ENCODE results near the gene IDH1.
"Not testable (repeated sequence)": the region's sequence is repeated elsewhere in the genome, so short reads cannot be mapped to it uniquely, and the experiment has no call there.

Gene IDH1

DNA sequence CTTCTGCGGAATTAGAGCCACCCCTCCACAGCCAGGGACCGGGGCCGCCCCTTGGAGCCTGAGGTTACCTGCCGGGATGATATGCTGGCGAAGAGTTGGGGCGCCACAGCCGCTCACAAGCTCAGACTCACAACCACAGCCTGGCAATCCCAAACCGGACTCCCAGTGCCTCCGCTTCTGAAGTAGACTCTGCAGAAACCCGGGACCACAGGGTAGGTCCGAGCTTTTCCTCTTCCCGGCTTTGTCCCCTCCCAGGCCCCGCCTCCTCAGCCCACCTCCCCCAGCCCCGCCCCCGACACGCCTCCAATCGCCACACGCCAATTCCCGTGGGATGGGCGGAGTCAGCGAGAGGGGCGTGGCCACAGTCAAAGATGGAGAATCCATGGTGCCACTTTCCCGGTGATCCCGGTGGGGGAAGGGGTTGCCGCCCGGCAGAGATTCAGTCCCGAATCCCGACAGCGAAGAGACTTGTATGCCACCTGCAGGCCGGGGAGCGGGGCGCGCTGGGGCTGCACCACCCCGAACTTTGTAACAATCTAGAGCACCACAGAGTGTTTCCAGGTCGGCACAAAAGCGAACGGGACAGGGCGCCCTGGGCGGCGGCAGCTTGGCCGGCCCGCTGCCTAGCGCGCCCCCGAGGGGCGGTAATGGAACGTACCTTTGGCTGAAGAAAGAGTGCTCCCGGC is at the start of gene IDH1:
Gene IDH1, minus strand, starts transcription at position 201 of the 686 bp plus-strand sequence. CDS start 3,520 bp downstream, outside the sequence.
- peak; percentile 95 for DNase-seq (ENCODE audit: low spot score)

DNA sequence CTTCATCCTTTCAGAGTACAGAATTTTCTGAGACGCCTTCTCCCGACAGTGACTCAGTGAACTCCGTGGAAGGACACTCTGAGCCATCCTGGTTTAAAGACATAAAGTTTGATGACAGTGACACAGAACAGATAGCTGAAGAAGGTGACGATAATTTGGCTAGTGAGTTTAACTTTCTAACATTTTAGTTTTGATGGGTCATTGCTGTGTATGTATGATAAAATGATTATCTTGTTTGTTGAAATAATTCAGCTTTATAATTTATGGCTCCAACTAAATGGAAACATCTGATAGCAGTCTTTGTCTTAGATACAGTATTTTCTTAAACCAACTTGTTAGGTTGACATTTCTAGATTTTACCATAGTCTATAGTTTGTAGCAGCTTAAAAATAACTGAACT is 49.3 kb upstream of the IDH1 start:
- no peak for DNase-seq (ENCODE audit: low spot score)

DNA sequence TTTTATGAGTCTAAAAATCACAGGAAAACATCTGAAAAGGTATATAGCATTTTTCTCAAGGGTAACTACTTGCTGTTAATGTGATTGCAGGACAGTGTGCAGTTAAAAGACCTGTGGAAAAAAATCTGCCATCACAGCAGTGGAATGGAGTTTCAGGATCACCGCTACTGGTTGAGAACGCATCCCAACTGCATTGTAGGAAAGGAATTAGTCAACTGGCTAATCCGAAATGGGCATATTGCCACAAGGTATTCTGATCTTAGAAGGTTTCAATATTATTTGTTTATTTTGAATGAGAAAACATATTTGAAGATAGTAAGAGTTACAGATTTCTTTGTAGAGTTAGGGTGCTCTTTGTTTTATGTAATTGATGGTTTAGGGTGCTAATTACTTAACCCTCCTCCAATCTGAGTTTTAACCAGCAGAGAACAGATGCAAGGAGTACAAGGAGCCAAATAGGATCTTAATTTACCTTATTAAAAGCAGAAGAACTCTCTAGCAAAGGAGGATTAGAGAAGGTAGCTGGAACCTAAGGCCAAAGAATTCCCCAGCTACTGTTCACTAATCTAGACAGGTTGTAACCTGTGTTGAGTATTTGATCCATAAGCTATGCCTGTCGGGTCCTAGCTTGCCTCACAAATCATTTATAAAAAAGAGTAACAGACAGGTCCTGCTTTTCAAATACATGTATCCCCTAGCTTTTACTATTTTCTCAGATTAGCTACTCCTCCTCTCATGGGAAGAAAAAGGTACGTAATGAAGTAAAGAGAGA is 46.2 kb upstream of the IDH1 start:
- no peak for DNase-seq (ENCODE audit: low spot score)

- no peak for DNase-seq (ENCODE audit: low spot score)
Observed at GRCh38 chr2:208297961-208298360, 43.1 kb upstream of the IDH1 start.

DNA sequence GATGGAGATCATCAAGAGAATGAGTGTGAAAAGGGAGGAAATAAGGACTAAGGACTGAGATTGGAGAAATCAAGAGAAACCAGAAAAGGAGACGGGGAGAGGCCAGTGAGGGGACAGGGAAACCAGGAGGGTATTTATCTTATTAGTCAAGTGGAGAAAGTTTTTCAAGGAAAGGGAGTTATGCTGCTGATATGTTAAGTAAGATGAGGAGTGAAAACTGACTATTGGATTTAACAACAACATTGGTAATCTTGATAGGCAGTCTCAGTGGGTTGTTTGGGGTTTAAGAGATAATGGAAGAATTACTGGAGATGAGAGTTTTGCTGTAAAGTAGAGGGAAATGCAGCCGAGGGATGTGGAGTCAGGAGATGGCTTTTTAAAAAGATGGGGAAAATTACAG is 41.7 kb upstream of the IDH1 start:
- no peak for DNase-seq (ENCODE audit: low spot score)

DNA sequence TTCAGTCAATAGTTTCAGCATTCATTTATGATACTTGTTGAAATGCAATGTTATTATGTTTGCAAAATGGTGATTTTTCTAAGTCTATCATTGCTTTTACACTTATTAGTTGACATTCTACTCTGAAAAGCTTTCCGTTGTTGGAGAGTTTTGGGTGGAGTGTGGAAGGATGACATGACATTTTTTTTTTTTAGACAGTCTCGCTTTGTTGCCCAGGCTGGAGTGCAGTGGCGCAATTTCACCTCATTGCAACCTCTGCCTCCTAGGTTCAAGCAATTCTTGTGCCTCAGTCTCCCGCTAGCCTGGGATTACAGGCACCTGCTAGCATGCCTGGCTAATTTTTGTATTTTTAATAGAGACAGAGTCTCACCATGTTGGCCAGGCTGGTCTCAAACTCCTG is 41.0 kb upstream of the IDH1 start:
- DNase-seq (ENCODE audit: low spot score): no peak

- DNase-seq (ENCODE audit: low spot score): no peak
Observed at GRCh38 chr2:208294482-208295024, 39.7 kb upstream of the IDH1 start.

- DNase-seq (ENCODE audit: low spot score): no peak
Observed at GRCh38 chr2:208285853-208286252, 31.0 kb upstream of the IDH1 start.

- DNase-seq (ENCODE audit: low spot score): no peak
Observed at GRCh38 chr2:208280933-208281332, 26.1 kb upstream of the IDH1 start.

DNA sequence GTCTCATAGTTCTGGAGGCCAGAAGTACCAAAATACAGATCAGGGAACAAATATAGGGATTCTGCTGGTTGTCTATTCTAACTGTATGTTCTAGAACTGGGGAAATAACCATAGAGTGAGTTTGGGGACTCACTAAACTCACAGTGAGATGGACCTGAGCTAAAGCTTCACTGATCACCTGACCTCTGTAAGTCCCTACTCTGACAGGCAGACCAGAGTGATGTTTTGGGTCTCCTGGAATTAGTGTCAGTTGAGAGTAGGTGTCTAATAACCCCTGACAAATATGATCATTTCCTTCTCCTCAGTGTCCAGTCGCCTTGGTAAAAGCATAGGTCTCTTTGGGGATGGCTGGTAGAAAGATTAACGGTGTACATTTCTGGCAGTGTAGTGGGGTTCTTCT is 25.4 kb upstream of the IDH1 start:
- DNase-seq (ENCODE audit: low spot score): no peak

DNA sequence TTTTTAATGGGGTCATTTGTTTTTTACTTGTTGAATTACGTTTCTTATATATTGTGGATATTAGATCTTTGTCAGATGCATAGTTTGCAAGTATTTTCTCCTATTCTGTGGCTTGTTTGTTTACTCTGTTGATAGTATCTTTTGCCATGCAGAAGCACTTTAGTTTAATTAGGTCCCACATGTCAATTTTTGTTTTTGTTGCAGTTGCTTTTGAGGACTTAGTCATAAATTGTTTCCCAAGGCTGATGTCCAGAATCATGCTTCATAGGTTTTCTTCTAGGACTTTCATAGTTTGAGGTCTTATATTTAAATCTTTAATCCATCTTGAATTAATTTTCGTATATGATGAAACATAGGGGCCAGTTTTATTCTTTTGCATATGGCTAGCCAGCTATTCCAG is 24.4 kb upstream of the IDH1 start:
- no peak for DNase-seq (ENCODE audit: low spot score)

DNA sequence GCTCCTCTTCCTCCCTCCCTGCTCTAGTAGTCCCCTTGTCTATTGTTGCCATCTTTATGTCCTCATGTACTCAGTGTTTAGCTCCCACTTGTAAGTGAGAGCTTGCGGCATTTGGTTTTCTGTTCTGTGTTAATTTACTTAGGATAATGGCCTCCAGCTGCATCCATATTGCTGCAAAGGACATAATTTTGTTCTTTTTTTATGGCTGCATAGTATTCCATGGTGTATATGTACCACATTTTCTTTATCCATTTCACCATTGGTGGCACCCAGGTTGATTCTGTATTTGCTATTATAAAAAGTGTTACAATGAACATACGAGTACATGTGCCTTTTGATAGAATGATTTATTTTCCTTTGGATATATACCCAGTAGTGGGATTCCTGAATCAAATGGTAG is 23.7 kb upstream of the IDH1 start:
- DNase-seq (ENCODE audit: low spot score): no peak

GRCh38 chr2:208274748-208275147 is 19.9 kb upstream of the IDH1 start:
- DNase-seq (ENCODE audit: low spot score): no peak

DNA sequence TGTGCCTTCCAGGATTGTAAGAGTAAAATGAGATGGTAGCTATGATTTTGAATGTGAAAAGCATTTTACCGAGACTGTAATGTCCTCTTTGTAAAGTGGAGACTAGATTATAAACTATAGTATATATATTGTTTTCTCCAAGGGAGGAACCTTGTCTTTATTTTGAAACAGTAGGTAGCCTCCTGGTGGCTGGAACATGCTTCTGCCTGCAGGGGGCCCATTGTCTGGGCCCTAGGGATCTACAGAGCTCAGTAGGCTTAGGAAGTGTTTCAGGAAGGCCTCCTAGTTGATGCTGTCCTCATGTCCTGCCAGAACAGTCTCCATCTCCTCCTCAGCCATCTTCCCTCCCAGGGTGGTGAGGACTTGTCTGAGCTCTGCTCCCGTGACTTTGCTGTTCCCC is 14.2 kb upstream of the IDH1 start:
- DNase-seq (ENCODE audit: low spot score): no peak

DNA sequence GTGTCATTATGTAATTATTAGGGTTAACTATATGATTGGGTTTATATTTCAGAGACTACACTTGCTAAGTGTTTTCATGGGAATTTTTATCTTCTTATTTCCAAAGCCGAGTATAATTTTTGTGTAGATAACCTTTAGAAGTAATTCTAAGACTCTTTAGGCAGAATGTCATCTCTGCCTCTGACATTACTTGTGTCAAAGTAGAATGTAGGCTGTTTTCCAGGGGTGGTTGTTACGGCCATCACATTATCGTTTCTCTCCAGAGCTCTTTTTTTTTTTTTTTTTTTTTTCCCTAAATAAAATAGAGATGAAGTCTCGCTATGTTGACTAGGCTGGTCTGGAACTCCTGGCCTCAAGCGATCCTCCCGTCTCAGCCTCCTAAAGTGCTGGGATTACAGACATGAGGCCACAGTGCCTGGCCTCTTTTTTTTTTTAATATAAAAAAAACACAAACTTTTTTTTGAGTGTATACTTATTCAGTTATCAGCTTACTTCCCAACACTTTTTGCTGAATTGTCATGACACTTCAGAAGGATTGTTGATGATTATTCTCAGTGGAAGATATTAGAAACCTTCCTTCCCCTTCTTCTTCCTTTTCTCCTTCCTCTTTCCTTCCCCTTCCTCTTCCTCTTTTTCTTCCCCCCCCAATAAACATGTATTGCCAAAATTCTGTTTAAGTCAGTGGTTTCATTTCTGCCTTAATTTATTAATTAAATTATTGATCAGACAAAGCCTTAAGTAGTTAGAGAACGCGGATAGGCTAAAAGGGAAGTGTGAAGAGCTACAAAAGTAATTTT is 13.5 kb upstream of the IDH1 start:
- no peak for DNase-seq (ENCODE audit: low spot score)

- DNase-seq (ENCODE audit: low spot score): not testable (repeated sequence)
Observed at GRCh38 chr2:208267526-208267925, 12.7 kb upstream of the IDH1 start.

DNA sequence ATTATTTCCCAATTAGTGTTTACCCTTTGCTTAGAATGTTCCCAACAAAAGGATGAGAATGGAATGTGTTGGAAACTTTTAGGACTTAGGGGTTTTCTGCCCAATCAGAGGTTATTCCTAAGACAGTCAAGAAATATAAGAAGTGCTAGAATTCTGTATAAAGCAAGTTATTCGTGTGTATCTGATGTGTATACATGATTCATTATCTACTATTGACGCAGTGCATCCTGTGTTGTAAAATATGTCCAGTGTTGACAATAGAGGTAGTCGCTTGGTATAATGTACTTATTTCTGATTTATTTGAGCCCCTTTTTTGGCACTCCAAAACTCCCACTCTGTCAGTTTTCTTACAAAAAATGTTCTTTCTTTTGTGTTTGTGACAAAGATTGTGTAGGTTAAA is 12.1 kb upstream of the IDH1 start:
- no peak for DNase-seq (ENCODE audit: low spot score)

- DNase-seq (ENCODE audit: low spot score): no peak
Observed at GRCh38 chr2:208266553-208266893, 11.7 kb upstream of the IDH1 start.

GRCh38 chr2:208265801-208266552 is 11.1 kb upstream of the IDH1 start, which contains the start of gene PIKFYVE:
Gene PIKFYVE (plus strand): TSS chr2:208266255. CDS start chr2:208271520, 5,265 bp downstream.
- DNase-seq (ENCODE audit: low spot score): peak; percentile 95

DNA sequence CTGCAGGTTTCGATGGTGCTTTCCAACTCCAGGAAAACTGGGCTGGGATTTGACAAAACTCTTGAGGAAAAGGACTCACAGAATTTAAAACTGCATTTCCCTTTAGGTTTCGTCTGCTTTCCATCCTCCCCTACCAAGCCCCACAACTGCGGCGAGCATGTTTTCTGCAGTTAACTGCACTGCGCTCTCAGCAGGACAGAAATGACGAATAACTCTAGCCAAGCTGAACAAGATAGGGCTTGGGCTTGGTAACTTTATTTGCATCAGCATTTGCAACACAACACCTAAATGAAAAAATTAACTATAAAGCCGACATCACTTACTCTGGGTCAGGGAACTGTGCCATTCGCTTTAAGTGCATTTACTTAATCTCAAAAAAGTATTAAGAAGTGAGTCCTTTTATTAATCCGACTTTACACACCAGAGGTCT is 10.5 kb upstream of the IDH1 start:
- DNase-seq (ENCODE audit: low spot score): peak; percentile 81

Measured in germinal center (tissue), 1 donor.